Keratinocyte (primary cell): ENCODE results near the gene ACAD9. TPM values are rescaled to one million over a fixed set of nuclear protein-coding genes. Genes with fewer than 3 reads are reported as not detected.

Source experiments
- DNase-seq: peaks from one replicate; pipeline ENCODE4 v3.0.0-alpha.2; 2011; ENCODE audit warnings: low read depth, missing footprints, low spot score
- FAIRE-seq: peaks from 2 replicates; lab custom pipeline; 2011; peaks lifted over from hg19 to GRCh38; lab: Jason Lieb, UNC
- H2AFZ ChIP-seq: 2 replicates; pipeline ENCODE4 v1.6.0; 2012; ENCODE audit warnings: low read length, control low read depth, inconsistent platforms; ENCODE audit not compliant: control insufficient read depth
- H3K27ac ChIP-seq: 2 replicates; pipeline ENCODE4 v1.5.1; 2011; ENCODE audit warnings: low read length; ENCODE audit not compliant: control insufficient read depth, insufficient read depth
- H3K27me3 ChIP-seq: 3 replicates; pipeline ENCODE4 v1.6.0; 2011; ENCODE audit warnings: low read length; ENCODE audit not compliant: control insufficient read depth, insufficient read depth; ENCODE audit errors: extremely low read depth
- H3K36me3 ChIP-seq, 2 experiments: 2 replicates in 1 of 2; 3 replicates in 1 of 2; pipeline ENCODE4 v1.5.1; 2011; ENCODE audit warnings: low read length in 2 of 2, mild to moderate bottlenecking in 1 of 2; ENCODE audit not compliant: control insufficient read depth in 2 of 2, insufficient read depth in 2 of 2; ENCODE audit errors: extremely low read depth in 1 of 2
- H3K4me1 ChIP-seq: 3 replicates; pipeline ENCODE4 v1.5.1; 2011; ENCODE audit warnings: low read length; ENCODE audit not compliant: control insufficient read depth, insufficient read depth; ENCODE audit errors: extremely low read depth
- H3K4me2 ChIP-seq: 3 replicates; pipeline ENCODE4 v1.6.0; 2011; ENCODE audit warnings: low read depth, low read length; ENCODE audit not compliant: control insufficient read depth, insufficient read depth; ENCODE audit errors: extremely low read depth
- H3K4me3 ChIP-seq, 3 experiments: fragments of 200-600 bp in 1 of 3; sonication (generic) in 1 of 3; 2 replicates in 2 of 3; 3 replicates in 1 of 3; pipeline ENCODE4 v1.5.1; 2011 to 2016; ENCODE audit warnings: low read length in 3 of 3, mild to moderate bottlenecking in 3 of 3, control low read depth in 2 of 3, inconsistent platforms in 1 of 3, low read depth in 1 of 3, mixed read lengths in 1 of 3, mixed run types in 1 of 3, moderate library complexity in 1 of 3; ENCODE audit not compliant: control insufficient read depth in 2 of 3, insufficient read depth in 2 of 3; ENCODE audit errors: extremely low read depth in 1 of 3
- H3K79me2 ChIP-seq: 2 replicates; pipeline ENCODE4 v1.6.0; 2012; ENCODE audit warnings: low read length; ENCODE audit not compliant: control insufficient read depth, insufficient read depth
- H3K9ac ChIP-seq: 3 replicates; pipeline ENCODE4 v1.6.0; 2011; ENCODE audit warnings: low read length; ENCODE audit not compliant: control insufficient read depth, insufficient read depth; ENCODE audit errors: extremely low read depth
- H3K9me1 ChIP-seq: 3 replicates; pipeline ENCODE4 v1.6.0; 2011; ENCODE audit warnings: low read length; ENCODE audit not compliant: control insufficient read depth, insufficient read depth; ENCODE audit errors: extremely low read depth
- H3K9me3 ChIP-seq: 2 replicates; pipeline ENCODE4 v1.5.1; 2012; ENCODE audit warnings: low read depth, low read length; ENCODE audit not compliant: control insufficient read depth
- H4K20me1 ChIP-seq: 3 replicates; pipeline ENCODE4 v1.6.0; 2011; ENCODE audit warnings: low read length; ENCODE audit not compliant: control insufficient read depth, insufficient read depth; ENCODE audit errors: extremely low read depth
- EZH2 ChIP-seq: IDR thresholded peaks from one replicate; pipeline ENCODE4 v1.6.1; 2012; ENCODE audit warnings: inconsistent platforms, mild to moderate bottlenecking, low read length, moderate library complexity
- dilution Hi-C: fragments of 300-500 bp; cut with MboI; formaldehyde crosslinking; loops from one replicate; pipeline ENCODE4 v1.7.0; 2020; ENCODE audit warnings: low sequenced_read_pairs; ENCODE audit not compliant: extremely low pct_ligation_motif_present
- polyA plus RNA-seq, 5 experiments: library from polyadenylated mRNA; depleted of rRNA in 3 of 5; stranded (reverse) in 3 of 5; stranded (forward) in 1 of 5; unstranded in 1 of 5; fragments of >200 nt; gene quantifications; 1 replicate in 1 of 5; 2 replicates in 3 of 5; 3 replicates in 1 of 5; pipeline versions ENCODE4 v1.2.1 to v1.2.3, GENCODE V29; 2011 to 2012; ENCODE audit warnings: missing spikeins in 2 of 5, low read depth in 1 of 5, low replicate concordance in 1 of 5
- TF ChIP-seq, protein P1 (sequence below), 3 experiments: IDR thresholded peaks in 1 of 3; conservative IDR thresholded peaks in 1 of 3; optimal IDR thresholded peaks in 1 of 3; 2 replicates in 2 of 3; 3 replicates in 1 of 3; pipeline versions ENCODE3 to v1.5.1; 2011; ENCODE audit warnings: low read length in 3 of 3, mild to moderate bottlenecking in 3 of 3, moderate library complexity in 2 of 3, control low read depth in 1 of 3, inconsistent platforms in 1 of 3; ENCODE audit not compliant: insufficient read depth in 2 of 3; ENCODE audit errors: extremely low read depth in 1 of 3

The ACAD9 gene
- polyA plus RNA-seq, 1 donor (not counting 4 experiments of a cell fraction or from before 2014, with no cell fraction given) = 36.6 TPM

DNA sequence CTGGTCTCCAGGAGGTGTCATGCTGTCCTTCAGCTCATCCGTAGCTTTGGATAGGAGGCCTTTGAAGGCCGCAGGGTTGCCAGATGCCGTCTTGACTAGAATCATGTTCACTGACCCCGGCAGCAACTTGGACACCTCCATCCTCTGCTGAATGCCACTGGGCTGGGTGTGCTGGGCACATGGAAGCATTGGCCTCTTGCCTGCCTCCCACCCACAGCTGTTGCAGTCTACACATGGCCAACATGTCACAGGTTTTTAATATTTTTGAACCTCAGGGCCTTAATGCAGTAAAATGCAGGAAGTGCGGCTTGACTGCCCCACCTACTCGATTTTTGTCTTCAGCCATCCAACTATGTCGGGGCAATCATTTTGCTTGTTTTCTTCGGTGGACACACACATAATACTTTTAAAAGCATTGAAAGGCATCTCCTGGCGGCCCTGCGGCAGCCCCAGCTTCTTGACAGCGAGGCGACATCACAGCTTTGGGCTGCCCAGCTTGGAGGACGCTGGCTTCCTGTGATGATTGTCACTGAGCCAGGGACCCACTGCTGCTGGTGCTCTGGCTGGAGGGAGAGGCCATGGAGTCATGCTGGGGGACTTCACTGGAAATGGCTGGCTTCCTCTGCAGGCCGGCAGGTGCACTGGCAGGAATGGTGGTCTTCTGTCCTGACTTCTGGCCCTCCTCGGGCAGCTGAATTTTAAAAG is 31.6 kb upstream of the ACAD9 start:
- dilution Hi-C loops = no loop called here
- TF ChIP-seq, protein P1, sequence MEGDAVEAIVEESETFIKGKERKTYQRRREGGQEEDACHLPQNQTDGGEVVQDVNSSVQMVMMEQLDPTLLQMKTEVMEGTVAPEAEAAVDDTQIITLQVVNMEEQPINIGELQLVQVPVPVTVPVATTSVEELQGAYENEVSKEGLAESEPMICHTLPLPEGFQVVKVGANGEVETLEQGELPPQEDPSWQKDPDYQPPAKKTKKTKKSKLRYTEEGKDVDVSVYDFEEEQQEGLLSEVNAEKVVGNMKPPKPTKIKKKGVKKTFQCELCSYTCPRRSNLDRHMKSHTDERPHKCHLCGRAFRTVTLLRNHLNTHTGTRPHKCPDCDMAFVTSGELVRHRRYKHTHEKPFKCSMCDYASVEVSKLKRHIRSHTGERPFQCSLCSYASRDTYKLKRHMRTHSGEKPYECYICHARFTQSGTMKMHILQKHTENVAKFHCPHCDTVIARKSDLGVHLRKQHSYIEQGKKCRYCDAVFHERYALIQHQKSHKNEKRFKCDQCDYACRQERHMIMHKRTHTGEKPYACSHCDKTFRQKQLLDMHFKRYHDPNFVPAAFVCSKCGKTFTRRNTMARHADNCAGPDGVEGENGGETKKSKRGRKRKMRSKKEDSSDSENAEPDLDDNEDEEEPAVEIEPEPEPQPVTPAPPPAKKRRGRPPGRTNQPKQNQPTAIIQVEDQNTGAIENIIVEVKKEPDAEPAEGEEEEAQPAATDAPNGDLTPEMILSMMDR (optimal IDR thresholded peaks at IDR 0.05 in 1 of 3, IDR thresholded peaks at IDR 0.05 in 1 of 3, conservative IDR thresholded peaks at IDR 0.05 in 1 of 3; ENCODE audit: extremely low read depth in 1 of 3, insufficient read depth in 2 of 3, low read length in 3 of 3) = no peak
- no peak for TF ChIP-seq EZH2
- no peak for FAIRE-seq
- no peak overlapping the region for H3K4me3 ChIP-seq
- no peak overlapping the region for H3K4me2 ChIP-seq
- H3K9me1 ChIP-seq = no peaks in the 10 kb centered on the region
- H3K79me2 ChIP-seq = no peaks in the 10 kb centered on the region
- H2AFZ ChIP-seq = no peak overlapping the region
- no peaks in the 10 kb centered on the region for H3K27me3 ChIP-seq
- no peak overlapping the region for H3K27ac ChIP-seq
- no peaks in the 10 kb centered on the region for H4K20me1 ChIP-seq
- no peak for DNase-seq
- H3K9me3 ChIP-seq = no peaks in the 10 kb centered on the region
- H3K36me3 ChIP-seq = no peaks in the 10 kb centered on the region
- no peak overlapping the region for H3K9ac ChIP-seq
- peaks cover 6% of the 10 kb centered on the region for H3K4me1 ChIP-seq

DNA sequence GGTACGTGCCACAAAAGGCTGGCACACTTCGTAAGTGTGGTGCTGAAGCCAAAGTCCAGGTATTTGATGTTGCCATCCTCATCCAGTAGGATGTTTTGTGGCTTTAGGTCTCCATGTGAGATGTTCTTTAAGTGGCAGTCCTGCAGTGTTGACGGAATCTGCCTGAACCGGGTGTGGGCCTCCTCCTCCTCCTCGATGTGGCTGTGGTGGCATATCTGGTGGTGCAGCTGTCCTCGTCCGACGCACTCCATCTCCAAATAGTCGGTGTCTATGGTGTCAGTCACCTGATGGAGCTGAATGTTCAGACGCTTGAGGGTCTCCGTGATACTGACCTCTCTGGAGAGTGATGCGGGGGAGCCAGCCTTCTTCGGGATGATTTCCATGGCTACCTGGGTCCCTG is 30.5 kb upstream of the ACAD9 start:
- no peak for FAIRE-seq
- H3K36me3 ChIP-seq = no peaks in the 10 kb centered on the region
- no peaks in the 10 kb centered on the region for H4K20me1 ChIP-seq
- no peak overlapping the region for H2AFZ ChIP-seq
- H3K27ac ChIP-seq = no peak overlapping the region
- no peaks in the 10 kb centered on the region for H3K9me3 ChIP-seq
- no peaks in the 10 kb centered on the region for H3K27me3 ChIP-seq
- H3K4me2 ChIP-seq = no peak overlapping the region
- DNase-seq = no peak
- no peak overlapping the region for H3K4me3 ChIP-seq
- H3K9me1 ChIP-seq = no peaks in the 10 kb centered on the region
- H3K9ac ChIP-seq = no peak overlapping the region
- no peaks in the 10 kb centered on the region for H3K79me2 ChIP-seq
- H3K4me1 ChIP-seq = peaks cover 6% of the 10 kb centered on the region
- dilution Hi-C loops = no loop called here
- TF ChIP-seq, protein P1 (optimal IDR thresholded peaks at IDR 0.05 in 1 of 3, IDR thresholded peaks at IDR 0.05 in 1 of 3, conservative IDR thresholded peaks at IDR 0.05 in 1 of 3; ENCODE audit: extremely low read depth in 1 of 3, insufficient read depth in 2 of 3, low read length in 3 of 3) = no peak
- TF ChIP-seq EZH2 = no peak
